Measurements from ENCODE around the gene PTPRM.

DNA sequence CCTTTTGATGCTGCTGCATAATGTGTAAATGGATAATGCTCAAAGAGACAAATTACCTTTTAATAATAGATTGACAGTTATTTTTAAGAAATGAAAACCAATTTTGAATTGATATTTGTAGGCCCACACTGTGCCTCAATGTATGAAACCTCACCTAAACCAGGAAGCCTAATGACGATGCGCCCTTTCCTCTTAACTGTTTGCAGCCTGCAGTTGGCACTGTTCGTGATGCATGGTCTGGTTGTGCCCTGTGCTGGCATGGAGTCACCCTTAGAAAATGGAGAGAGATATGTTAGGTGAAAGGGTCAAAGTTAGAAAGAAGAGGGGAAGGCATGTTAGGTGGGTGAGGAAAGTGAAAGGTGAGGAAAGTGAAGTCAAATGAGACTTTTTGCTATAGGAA, 390.2 kb downstream of the PTPRM start:
- TF ChIP-seq, protein P1, sequence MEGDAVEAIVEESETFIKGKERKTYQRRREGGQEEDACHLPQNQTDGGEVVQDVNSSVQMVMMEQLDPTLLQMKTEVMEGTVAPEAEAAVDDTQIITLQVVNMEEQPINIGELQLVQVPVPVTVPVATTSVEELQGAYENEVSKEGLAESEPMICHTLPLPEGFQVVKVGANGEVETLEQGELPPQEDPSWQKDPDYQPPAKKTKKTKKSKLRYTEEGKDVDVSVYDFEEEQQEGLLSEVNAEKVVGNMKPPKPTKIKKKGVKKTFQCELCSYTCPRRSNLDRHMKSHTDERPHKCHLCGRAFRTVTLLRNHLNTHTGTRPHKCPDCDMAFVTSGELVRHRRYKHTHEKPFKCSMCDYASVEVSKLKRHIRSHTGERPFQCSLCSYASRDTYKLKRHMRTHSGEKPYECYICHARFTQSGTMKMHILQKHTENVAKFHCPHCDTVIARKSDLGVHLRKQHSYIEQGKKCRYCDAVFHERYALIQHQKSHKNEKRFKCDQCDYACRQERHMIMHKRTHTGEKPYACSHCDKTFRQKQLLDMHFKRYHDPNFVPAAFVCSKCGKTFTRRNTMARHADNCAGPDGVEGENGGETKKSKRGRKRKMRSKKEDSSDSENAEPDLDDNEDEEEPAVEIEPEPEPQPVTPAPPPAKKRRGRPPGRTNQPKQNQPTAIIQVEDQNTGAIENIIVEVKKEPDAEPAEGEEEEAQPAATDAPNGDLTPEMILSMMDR (IDR thresholded peaks at IDR 0.05; ENCODE audit: borderline replicate concordance, extremely low read depth, low read length, poor library complexity, severe bottlenecking), result no peak
- no peak for TF ChIP-seq EZH2 (IDR thresholded peaks at IDR 0.05; ENCODE audit: borderline replicate concordance, low read depth, low read length, severe bottlenecking)

All from DND-41 (cell line).